ENCODE measurements around the gene TRABD2A.

DNA sequence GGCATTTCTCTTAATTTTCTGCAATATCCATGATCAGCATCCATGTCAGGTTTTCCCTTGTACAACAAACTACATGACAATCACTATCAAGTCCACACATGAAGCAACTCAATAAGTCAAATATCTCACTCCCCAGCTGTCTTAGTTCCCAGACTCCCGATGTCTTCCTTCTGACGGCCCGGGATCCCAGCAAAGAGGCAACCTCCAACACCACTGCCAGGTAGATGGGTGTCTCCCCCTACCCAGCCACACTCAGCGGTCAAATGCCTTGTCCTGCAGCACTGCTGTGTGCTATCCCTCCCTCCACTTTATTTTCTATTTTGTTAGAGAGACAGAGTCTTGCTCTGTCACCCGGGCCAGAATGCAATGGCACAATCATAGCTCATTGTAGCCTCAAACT lies 23.3 kb downstream of the TRABD2A start:
- TF ChIP-seq CTCF (conservative IDR thresholded peaks at IDR 0.05; ENCODE audit: low read length) (no peak), EZH2phosphoT487 (IDR thresholded peaks at IDR 0.05; ENCODE audit: borderline replicate concordance, low read depth, low read length) (no peak)
